Stimulated activated memory B cell treated with anti-CD40 and anti-IgM and Interleukin-4, amounts not matched to agents 10 μg/mL and 1 μg/mL and 100 μg/mL, for 72 hours (primary cell): ENCODE data around the gene CEL.

Experiments
- ATAC-seq: fragments of 150-1000 bp; cut with Tn5 transposase; 2 replicates; pipeline ENCODE4 v1.10.0; 2021
- H3K27ac Mint-ChIP-seq: one replicate; pipeline ENCODE4 v1.8.0; 2022; ENCODE audit warnings: mild to moderate bottlenecking, mixed read lengths
- H3K27me3 Mint-ChIP-seq: one replicate; pipeline ENCODE4 v1.8.0; 2022; ENCODE audit warnings: mixed read lengths
- H3K36me3 Mint-ChIP-seq: one replicate; pipeline ENCODE4 v1.8.0; 2022; ENCODE audit warnings: mixed read lengths
- H3K4me1 Mint-ChIP-seq: one replicate; pipeline ENCODE4 v1.8.0; 2022; ENCODE audit warnings: mixed read lengths
- H3K4me3 Mint-ChIP-seq: one replicate; pipeline ENCODE4 v1.8.0; 2022; ENCODE audit warnings: mild to moderate bottlenecking, moderate library complexity, mixed read lengths
- H3K9me3 Mint-ChIP-seq: one replicate; pipeline ENCODE4 v1.8.0; 2022; ENCODE audit warnings: mixed read lengths

CEL gene

GRCh38 chr9:133042676-133043075, 19.1 kb upstream of the CEL start:
- no peak overlapping the region for H3K4me3 Mint-ChIP-seq
- peaks cover 55% of the 10 kb centered on the region for H3K36me3 Mint-ChIP-seq
- H3K27me3 Mint-ChIP-seq = no peaks in the 10 kb centered on the region
- peaks cover 15% of the 10 kb centered on the region for H3K4me1 Mint-ChIP-seq
- no peak overlapping the region for H3K27ac Mint-ChIP-seq
- H3K9me3 Mint-ChIP-seq = no peaks in the 10 kb centered on the region
- ATAC-seq = no peak

- peaks cover 8% of the 10 kb centered on the region for H3K4me1 Mint-ChIP-seq
- H3K36me3 Mint-ChIP-seq = peaks cover 49% of the 10 kb centered on the region
- no peak overlapping the region for H3K4me3 Mint-ChIP-seq
- no peak overlapping the region for H3K27ac Mint-ChIP-seq
- H3K27me3 Mint-ChIP-seq = no peaks in the 10 kb centered on the region
- no peak for ATAC-seq
- H3K9me3 Mint-ChIP-seq = no peaks in the 10 kb centered on the region
Measured at GRCh38 chr9:133043449-133044035, 18.2 kb upstream of the CEL start.

- Mint-ChIP-seq H3K4me1 (peaks cover 8% of the 10 kb centered on the region), H3K36me3 (peaks cover 49% of the 10 kb centered on the region), H3K27ac (no peak overlapping the region), H3K27me3 (no peaks in the 10 kb centered on the region), H3K4me3 (no peak overlapping the region), H3K9me3 (no peaks in the 10 kb centered on the region)
- ATAC-seq = no peak
Measured at GRCh38 chr9:133044125-133044524, 17.7 kb upstream of the CEL start.

GRCh38 chr9:133044661-133045060, 17.1 kb upstream of the CEL start:
- Mint-ChIP-seq H3K36me3 (peaks cover 54% of the 10 kb centered on the region), H3K9me3 (no peaks in the 10 kb centered on the region), H3K27me3 (no peaks in the 10 kb centered on the region), H3K27ac (no peak overlapping the region), H3K4me1 (peaks cover 8% of the 10 kb centered on the region), H3K4me3 (no peak overlapping the region)
- no peak for ATAC-seq

- no peak for ATAC-seq
- Mint-ChIP-seq H3K4me3 (no peak overlapping the region), H3K9me3 (no peaks in the 10 kb centered on the region), H3K4me1 (peaks cover 3% of the 10 kb centered on the region), H3K27ac (no peak overlapping the region), H3K27me3 (no peaks in the 10 kb centered on the region), H3K36me3 (peaks cover 59% of the 10 kb centered on the region)
Measured at GRCh38 chr9:133045132-133045531, 16.6 kb upstream of the CEL start.

GRCh38 chr9:133046196-133046899, 15.4 kb upstream of the CEL start:
- ATAC-seq = no peak
- H3K36me3 Mint-ChIP-seq = peaks cover 66% of the 10 kb centered on the region
- no peaks in the 10 kb centered on the region for H3K27me3 Mint-ChIP-seq

GRCh38 chr9:133046900-133047295, 14.9 kb upstream of the CEL start:
- no peak overlapping the region for H3K27ac Mint-ChIP-seq
- no peaks in the 10 kb centered on the region for H3K9me3 Mint-ChIP-seq
- H3K36me3 Mint-ChIP-seq = peaks cover 69% of the 10 kb centered on the region
- ATAC-seq = no peak
- H3K27me3 Mint-ChIP-seq = no peaks in the 10 kb centered on the region
- no peak overlapping the region for H3K4me3 Mint-ChIP-seq
- no peaks in the 10 kb centered on the region for H3K4me1 Mint-ChIP-seq

More at GRCh38 chr9:133046196-133046899, 15.4 kb upstream of the CEL start:
- H3K9me3 Mint-ChIP-seq = no peaks in the 10 kb centered on the region
- no peaks in the 10 kb centered on the region for H3K4me1 Mint-ChIP-seq
- no peak overlapping the region for H3K27ac Mint-ChIP-seq
- no peak overlapping the region for H3K4me3 Mint-ChIP-seq

- Mint-ChIP-seq H3K4me1 (no peaks in the 10 kb centered on the region), H3K27me3 (no peaks in the 10 kb centered on the region), H3K36me3 (peaks cover 65% of the 10 kb centered on the region)
Measured at GRCh38 chr9:133048595-133048994, 13.2 kb upstream of the CEL start.

GRCh38 chr9:133049043-133049442, 12.7 kb upstream of the CEL start:
- Mint-ChIP-seq H3K9me3 (no peaks in the 10 kb centered on the region), H3K4me1 (no peaks in the 10 kb centered on the region), H3K27ac (no peak overlapping the region), H3K4me3 (no peak overlapping the region), H3K36me3 (peaks cover 66% of the 10 kb centered on the region), H3K27me3 (no peaks in the 10 kb centered on the region)
- ATAC-seq = no peak

More at GRCh38 chr9:133048595-133048994, 13.2 kb upstream of the CEL start:
- no peaks in the 10 kb centered on the region for H3K9me3 Mint-ChIP-seq
- H3K4me3 Mint-ChIP-seq = no peak overlapping the region
- H3K27ac Mint-ChIP-seq = no peak overlapping the region
- no peak for ATAC-seq

- Mint-ChIP-seq H3K36me3 (peaks cover 68% of the 10 kb centered on the region), H3K27me3 (no peaks in the 10 kb centered on the region), H3K27ac (no peak overlapping the region), H3K4me1 (no peaks in the 10 kb centered on the region), H3K9me3 (no peaks in the 10 kb centered on the region), H3K4me3 (no peak overlapping the region)
- no peak for ATAC-seq
Measured at GRCh38 chr9:133050142-133050541, 11.6 kb upstream of the CEL start.

GRCh38 chr9:133050781-133051180, 11.0 kb upstream of the CEL start:
- Mint-ChIP-seq H3K36me3 (peaks cover 74% of the 10 kb centered on the region), H3K4me1 (no peaks in the 10 kb centered on the region), H3K4me3 (no peak overlapping the region), H3K9me3 (no peaks in the 10 kb centered on the region), H3K27me3 (no peaks in the 10 kb centered on the region), H3K27ac (no peak overlapping the region)
- ATAC-seq = no peak

- H3K36me3 Mint-ChIP-seq = peaks cover 75% of the 10 kb centered on the region
- H3K27me3 Mint-ChIP-seq = no peaks in the 10 kb centered on the region
- no peak for ATAC-seq
- H3K4me1 Mint-ChIP-seq = no peaks in the 10 kb centered on the region
- H3K9me3 Mint-ChIP-seq = no peaks in the 10 kb centered on the region
- H3K4me3 Mint-ChIP-seq = no peak overlapping the region
- no peak overlapping the region for H3K27ac Mint-ChIP-seq
Measured at GRCh38 chr9:133051281-133051900, 10.4 kb upstream of the CEL start.

- no peak for ATAC-seq
- Mint-ChIP-seq H3K36me3 (peaks cover 73% of the 10 kb centered on the region), H3K4me1 (no peaks in the 10 kb centered on the region)
Measured at GRCh38 chr9:133051966-133052539, 9.7 kb upstream of the CEL start.

GRCh38 chr9:133054194-133054890, 7.4 kb upstream of the CEL start:
- H3K36me3 Mint-ChIP-seq = peaks cover 88% of the 10 kb centered on the region
- H3K27ac Mint-ChIP-seq = no peak overlapping the region
- peaks cover 11% of the 10 kb centered on the region for H3K4me1 Mint-ChIP-seq
- H3K27me3 Mint-ChIP-seq = no peaks in the 10 kb centered on the region
- ATAC-seq = no peak
- H3K9me3 Mint-ChIP-seq = no peaks in the 10 kb centered on the region
- no peak overlapping the region for H3K4me3 Mint-ChIP-seq

More at GRCh38 chr9:133051966-133052539, 9.7 kb upstream of the CEL start:
- Mint-ChIP-seq H3K27ac (no peak overlapping the region), H3K27me3 (no peaks in the 10 kb centered on the region), H3K9me3 (no peaks in the 10 kb centered on the region), H3K4me3 (no peak overlapping the region)

GRCh38 chr9:133054966-133055365, 6.8 kb upstream of the CEL start:
- H3K36me3 Mint-ChIP-seq = peaks cover 82% of the 10 kb centered on the region
- peaks cover 17% of the 10 kb centered on the region for H3K4me1 Mint-ChIP-seq
- no peak for ATAC-seq
- H3K27ac Mint-ChIP-seq = no peak overlapping the region
- H3K27me3 Mint-ChIP-seq = no peaks in the 10 kb centered on the region
- H3K9me3 Mint-ChIP-seq = no peaks in the 10 kb centered on the region
- H3K4me3 Mint-ChIP-seq = no peak overlapping the region
